Measurements from ENCODE around the gene MED12L.

The MED12L gene

DNA sequence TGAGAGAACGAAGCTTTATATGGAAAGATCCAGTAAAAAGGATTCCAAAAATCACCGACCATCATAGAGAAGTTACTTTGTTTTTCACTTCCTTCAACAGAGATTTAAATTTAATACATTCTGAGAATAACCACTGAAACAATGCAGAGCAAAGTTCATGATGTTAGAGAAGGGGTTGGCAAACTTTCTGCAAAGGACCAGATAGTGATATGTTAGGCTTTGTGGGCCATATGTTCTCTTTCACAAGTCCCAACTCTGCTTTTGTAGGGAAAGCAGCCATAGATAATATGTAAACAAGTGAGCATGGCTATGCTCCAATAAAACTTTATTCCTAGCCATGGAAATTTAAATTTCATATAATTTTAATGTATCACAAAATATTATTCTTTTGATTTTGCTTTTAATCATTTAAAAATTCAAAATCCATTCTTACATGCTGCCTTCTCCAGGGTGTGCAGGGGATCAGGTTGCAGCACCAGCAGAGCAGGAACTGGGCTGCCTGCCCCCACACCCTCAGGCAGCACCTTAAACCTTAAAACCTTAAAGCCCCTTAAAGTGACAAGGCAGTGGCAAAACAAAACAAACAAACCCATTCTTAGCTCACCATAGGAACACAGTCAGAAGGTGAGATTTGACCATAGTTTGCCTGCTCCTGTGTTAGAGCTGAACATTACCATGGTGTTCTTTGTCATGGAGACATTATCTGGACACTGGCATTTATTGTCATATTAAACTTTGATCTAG is 392.3 kb downstream of the MED12L start:
- DNase-seq, result no peak

DNA sequence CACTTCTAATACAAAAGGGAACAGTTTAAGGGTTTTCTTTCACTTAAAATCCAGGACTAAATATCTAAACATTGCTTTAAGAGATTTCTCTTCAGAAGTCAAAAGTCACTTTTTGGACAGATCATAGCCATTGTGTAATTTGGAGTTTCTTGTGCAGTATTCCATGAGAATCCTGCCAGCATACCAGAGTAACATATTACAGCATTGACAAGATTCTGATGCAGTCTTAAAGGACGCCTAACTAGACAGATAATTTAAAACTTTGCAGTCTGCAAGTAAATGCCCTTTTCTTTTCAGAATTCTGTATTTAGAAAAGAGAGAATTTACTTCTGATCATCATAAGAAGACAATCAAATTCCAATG is 392.9 kb downstream of the MED12L start:
- no peak for DNase-seq

DNA sequence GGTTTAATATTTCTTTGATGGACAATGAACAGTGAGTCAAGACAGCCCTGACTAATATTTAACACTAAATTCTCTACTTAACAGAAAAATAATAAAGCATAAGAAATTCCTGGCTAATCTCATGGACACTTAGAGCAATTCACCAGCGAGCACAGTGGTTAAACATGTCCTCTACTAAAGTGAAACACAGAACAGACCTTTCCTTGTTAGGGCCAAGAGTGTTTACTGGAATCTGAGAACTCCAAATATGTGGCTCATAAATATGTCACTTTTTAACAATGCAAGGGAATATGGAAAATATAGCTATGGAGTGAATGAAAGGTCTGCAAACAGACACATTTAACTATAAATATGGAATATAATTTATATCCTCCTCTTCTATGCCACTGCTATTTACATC is 394.0 kb downstream of the MED12L start:
- no peak for DNase-seq

DNA sequence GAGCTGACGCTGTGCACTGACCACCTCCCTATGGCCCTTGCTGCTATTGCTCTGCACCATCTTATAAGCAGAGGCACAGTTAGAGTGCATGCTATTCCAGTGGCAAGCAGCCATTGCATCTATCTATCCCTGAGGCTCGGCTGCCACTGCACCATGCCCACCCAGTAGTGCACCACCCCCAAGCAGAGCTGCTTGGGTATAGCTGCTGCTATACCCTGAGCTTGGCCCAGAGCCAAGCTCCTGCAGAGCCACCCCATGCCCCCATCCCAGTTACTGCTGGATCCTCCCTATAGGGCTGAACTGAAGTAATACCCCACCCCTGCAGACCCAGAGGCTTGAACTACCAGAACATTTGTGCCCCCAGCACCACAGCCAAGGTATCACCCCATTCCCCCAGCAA is 395.0 kb downstream of the MED12L start:
- DNase-seq, result no peak

DNA sequence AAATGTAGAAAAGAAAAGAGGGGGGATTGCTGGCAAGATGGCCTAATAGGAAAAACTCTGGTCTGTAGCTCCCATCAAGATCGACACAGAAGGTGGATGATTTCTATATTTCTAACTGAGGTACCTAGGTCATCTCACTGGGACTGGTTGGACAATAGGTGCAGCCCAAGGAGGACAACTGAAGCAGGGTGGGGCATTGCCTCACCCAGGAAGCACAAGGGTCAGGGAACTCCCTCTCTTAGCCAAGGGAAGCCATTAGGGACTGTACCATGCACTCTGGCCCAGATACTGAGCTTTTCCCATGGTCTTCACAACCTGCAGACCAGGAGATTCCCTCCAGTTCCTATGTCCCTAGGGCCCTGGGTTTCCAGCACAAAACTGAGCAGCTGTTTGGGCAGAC is 398.0 kb downstream of the MED12L start:
- DNase-seq, result no peak

DNA sequence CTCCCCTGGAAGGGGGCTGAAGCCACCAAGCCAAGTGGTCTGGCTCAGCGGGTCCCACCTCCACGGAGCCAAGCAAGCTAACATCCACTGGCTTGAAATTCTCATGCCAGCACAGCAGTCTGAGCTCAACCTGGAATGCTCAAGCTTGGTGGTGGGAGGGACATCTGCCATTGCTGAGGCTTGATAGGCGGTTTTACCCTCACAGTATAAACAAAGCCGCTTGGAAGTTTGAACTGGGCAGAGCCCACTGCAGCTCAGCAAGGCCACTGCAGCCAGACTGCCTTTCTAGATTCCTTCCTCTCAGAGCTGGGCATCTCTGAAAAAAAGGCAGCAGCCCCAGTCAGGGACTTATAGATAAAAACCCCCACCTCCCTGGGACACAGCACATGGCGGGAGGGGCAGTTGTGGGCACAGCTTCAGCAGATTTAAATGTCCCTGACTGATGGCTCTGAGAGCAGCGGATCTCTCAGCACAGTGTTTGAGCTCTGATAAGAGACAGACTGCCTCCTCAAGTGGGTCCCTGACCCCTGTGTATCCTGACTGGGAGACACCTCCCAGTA is 398.6 kb downstream of the MED12L start:
- no peak for DNase-seq

Measured in retina (tissue), 1 donor.